H1 (cell line): ENCODE measurements around the gene CAMK2A. TPM values are rescaled to one million over a fixed set of nuclear protein-coding genes. Genes with fewer than 3 reads are reported as not detected.

Experiments
- CTCF ChIA-PET: fragments of 300-600 bp; sonication (Branson Sonifier 250); formaldehyde crosslinking; loops from one replicate; lab custom pipeline; 2021; ENCODE audit not compliant: partially characterized antibody; lab: Charles Lee
- POLR2A ChIA-PET: fragments of 300-600 bp; sonication (Branson Sonifier 250); formaldehyde crosslinking; loops from one replicate; lab custom pipeline; 2021; ENCODE audit warnings: inconsistent platforms; ENCODE audit not compliant: partially characterized antibody; lab: Charles Lee
- DNase-seq, 2 experiments: peaks; one replicate each; pipeline versions ENCODE4 v3.0.0 to v3.0.0-alpha.2; 2010 to 2022; ENCODE audit warnings: low spot score in 2 of 2, low read depth in 1 of 2, mixed read lengths in 1 of 2
- FAIRE-seq: peaks from 2 replicates; lab custom pipeline; 2011; peaks lifted over from hg19 to GRCh38; lab: Jason Lieb, UNC
- H2AFZ ChIP-seq: 2 replicates; pipeline ENCODE4 v1.8.1; 2012; ENCODE audit warnings: low read length, inconsistent platforms
- H2AK5ac ChIP-seq: 2 replicates; pipeline ENCODE4 v1.6.1; 2013; ENCODE audit warnings: low read depth, low read length
- H2BK120ac ChIP-seq: replicated peaks from 2 replicates; pipeline ENCODE3; 2013; ENCODE audit warnings: low read depth, low read length, inconsistent platforms
- H2BK12ac ChIP-seq: 2 replicates; pipeline ENCODE4 v1.6.1; 2013; ENCODE audit warnings: low read depth, low read length
- H2BK15ac ChIP-seq: 2 replicates; pipeline ENCODE4 v1.6.1; 2013; ENCODE audit warnings: low read length
- H2BK20ac ChIP-seq: 2 replicates; pipeline ENCODE4 v1.6.1; 2013; ENCODE audit warnings: low read length
- H2BK5ac ChIP-seq: 2 replicates; pipeline ENCODE4 v1.6.1; 2013; ENCODE audit warnings: low read depth, low read length
- H3K14ac ChIP-seq: 2 replicates; pipeline ENCODE4 v1.6.1; 2013; ENCODE audit warnings: inconsistent platforms; ENCODE audit not compliant: insufficient read length
- H3K18ac ChIP-seq: 2 replicates; pipeline ENCODE4 v1.6.1; 2013; ENCODE audit warnings: low read length; ENCODE audit errors: extremely low read depth
- H3K23ac ChIP-seq: 2 replicates; pipeline ENCODE4 v1.6.1; 2013; ENCODE audit warnings: inconsistent platforms; ENCODE audit not compliant: insufficient read length
- H3K23me2 ChIP-seq: 2 replicates; pipeline ENCODE4 v1.6.1; 2013; ENCODE audit warnings: low read depth, low read length
- H3K27ac ChIP-seq: 2 replicates; pipeline ENCODE4 v1.6.1; 2011; ENCODE audit warnings: low read depth, low read length, inconsistent platforms
- H3K27me3 ChIP-seq, 4 experiments: replicated peaks in 1 of 4; 1 replicate in 1 of 4; 2 replicates in 3 of 4; pipeline versions ENCODE4 v1.6.1 to v1.8.1; 2011 to 2013; ENCODE audit warnings: low read length in 3 of 4, mild to moderate bottlenecking in 3 of 4, inconsistent platforms in 2 of 4, mixed read lengths in 2 of 4, moderate library complexity in 1 of 4; ENCODE audit not compliant: control insufficient read depth in 3 of 4, insufficient read depth in 3 of 4; ENCODE audit errors: extremely low read depth in 1 of 4
- H3K36me3 ChIP-seq, 4 experiments: 2 replicates each; pipeline versions ENCODE4 v1.6.1 to v1.8.1; 2011 to 2013; ENCODE audit warnings: mild to moderate bottlenecking in 4 of 4, low read length in 3 of 4, moderate library complexity in 2 of 4, control low read depth in 1 of 4, inconsistent platforms in 1 of 4; ENCODE audit not compliant: insufficient read depth in 4 of 4, control insufficient read depth in 2 of 4
- H3K4ac ChIP-seq: replicated peaks from 2 replicates; pipeline ENCODE3; 2013; ENCODE audit warnings: low read length, low read depth, mixed read lengths, inconsistent platforms; ENCODE audit not compliant: insufficient read length
- H3K4me1 ChIP-seq, 4 experiments: replicated peaks in 1 of 4; 1 replicate in 1 of 4; 2 replicates in 3 of 4; pipeline versions ENCODE4 v1.6.1 to v1.8.1; 2011 to 2013; ENCODE audit warnings: low read length in 3 of 4, inconsistent platforms in 2 of 4, mixed read lengths in 1 of 4; ENCODE audit not compliant: insufficient read depth in 4 of 4, control insufficient read depth in 3 of 4
- H3K4me2 ChIP-seq, 2 experiments: 2 replicates each; pipeline versions ENCODE4 v1.6.1 to v1.8.1; 2011 to 2013; ENCODE audit warnings: low read depth in 2 of 2, low read length in 2 of 2, control low read depth in 1 of 2, inconsistent platforms in 1 of 2, mild to moderate bottlenecking in 1 of 2; ENCODE audit not compliant: insufficient read depth in 1 of 2
- H3K4me3 ChIP-seq, 4 experiments: fragments of 200-600, 300-600 bp in 1 of 4; sonication (generic), shearing (Covaris generic), sonication (Bioruptor Twin) in 1 of 4; 2 replicates each; pipeline versions ENCODE4 v1.5.1 to v1.8.1; 2011 to 2016; ENCODE audit warnings: low read length in 4 of 4, low read depth in 3 of 4, control low read depth in 2 of 4, inconsistent platforms in 2 of 4, mild to moderate bottlenecking in 2 of 4, mixed read lengths in 1 of 4, moderate library complexity in 1 of 4; ENCODE audit not compliant: insufficient read depth in 2 of 4; ENCODE audit errors: extremely low read depth in 1 of 4
- H3K56ac ChIP-seq: replicated peaks from 2 replicates; pipeline ENCODE3; 2013; ENCODE audit warnings: low read depth, mild to moderate bottlenecking, mixed read lengths, low read length, inconsistent platforms; ENCODE audit not compliant: insufficient read length
- H3K79me1 ChIP-seq: 2 replicates; pipeline ENCODE4 v1.6.1; 2013; ENCODE audit warnings: low read depth, low read length, control low read depth
- H3K79me2 ChIP-seq, 2 experiments: 2 replicates each; pipeline versions ENCODE4 v1.6.1 to v1.8.1; 2012 to 2013; ENCODE audit warnings: low read length in 2 of 2, mild to moderate bottlenecking in 2 of 2, inconsistent platforms in 1 of 2; ENCODE audit not compliant: insufficient read depth in 2 of 2, control insufficient read depth in 1 of 2
- H3K9ac ChIP-seq, 4 experiments: replicated peaks in 1 of 4; 1 replicate in 1 of 4; 2 replicates in 3 of 4; pipeline versions ENCODE4 v1.6.1 to v1.8.1; 2011 to 2013; ENCODE audit warnings: low read depth in 3 of 4, low read length in 3 of 4, control low read depth in 2 of 4, mild to moderate bottlenecking in 2 of 4, moderate library complexity in 2 of 4, inconsistent platforms in 1 of 4; ENCODE audit errors: extremely low read depth in 1 of 4
- H3K9me3 ChIP-seq, 2 experiments: 2 replicates each; pipeline versions ENCODE4 v1.6.1 to v1.8.1; 2012 to 2013; ENCODE audit warnings: mild to moderate bottlenecking in 2 of 2, moderate library complexity in 2 of 2, control low read depth in 1 of 2, inconsistent platforms in 1 of 2, low read depth in 1 of 2, low read length in 1 of 2, mixed read lengths in 1 of 2; ENCODE audit not compliant: insufficient read depth in 2 of 2
- H4K20me1 ChIP-seq, 2 experiments: replicated peaks in 1 of 2; 2 replicates each; pipeline versions ENCODE3 to v1.8.1; 2011 to 2013; ENCODE audit warnings: inconsistent platforms in 2 of 2, low read length in 2 of 2, mild to moderate bottlenecking in 1 of 2; ENCODE audit not compliant: insufficient read depth in 2 of 2, control insufficient read depth in 1 of 2
- H4K5ac ChIP-seq: 2 replicates; pipeline ENCODE4 v1.6.1; 2013; ENCODE audit warnings: low read length, low read depth, mixed read lengths, inconsistent platforms; ENCODE audit not compliant: insufficient read length
- H4K8ac ChIP-seq: 2 replicates; pipeline ENCODE4 v1.8.0; 2013; ENCODE audit warnings: mild to moderate bottlenecking, moderate library complexity, low read length, inconsistent platforms; ENCODE audit not compliant: insufficient read depth; ENCODE audit errors: extremely low read depth
- H4K91ac ChIP-seq: replicated peaks from 2 replicates; pipeline ENCODE3; 2013; ENCODE audit warnings: low read length, mixed read lengths, inconsistent platforms; ENCODE audit not compliant: insufficient read length
- CHD2 ChIP-seq: IDR thresholded peaks from 2 replicates; pipeline ENCODE4 v1.6.1; 2012; ENCODE audit warnings: low read length, improper control_type of control experiment
- KDM5A ChIP-seq: fragments of 200-600 bp; IDR thresholded peaks from 2 replicates; pipeline ENCODE4 v1.7.1; 2012; ENCODE audit warnings: mild to moderate bottlenecking, low read length, inconsistent platforms, mixed read lengths
- WGBS, 2 experiments: shearing (Covaris generic) in 1 of 2; methylation state at CpG; one replicate each; pipeline versions ENCODE4 v1.1.6 to v1.1.7; 2013 to 2015; ENCODE audit warnings: low lambda C conversion rate in 2 of 2, mixed read lengths in 2 of 2, inconsistent platforms in 1 of 2, low coverage in 1 of 2, missing lambda C conversion rate in 1 of 2; ENCODE audit not compliant: insufficient replicate concordance in 2 of 2, insufficient coverage in 1 of 2, insufficient read length in 1 of 2; ENCODE audit errors: extremely low coverage in 1 of 2, missing lambda C conversion rate in 1 of 2; 5-methylcytosine and 5-hydroxymethylcytosine counted together
- polyA plus RNA-seq, 7 experiments: library from polyadenylated mRNA; depleted of rRNA in 3 of 7; stranded (reverse) in 5 of 7; unstranded in 2 of 7; fragments of >200 nt in 5 of 7; fragments of 200-250 nt in 2 of 7; gene quantifications; 1 replicate in 5 of 7; 2 replicates in 1 of 7; 4 replicates in 1 of 7; pipeline versions ENCODE4 v1.2.1 to v1.2.3, GENCODE V29; 2011 to 2013; ENCODE audit warnings: missing spikeins in 2 of 7, mixed read lengths in 2 of 7
- total RNA-seq: library from RNA; stranded (reverse); fragmentation: NEBNext Ultra II Directional; extraction: Animal tissue kit (Norgen Biotek cat#: 25700); gene quantifications from 2 replicates; pipeline ENCODE4 v1.2.1, GENCODE V29; 2021

The CAMK2A gene
- total and polyA plus RNA-seq, 2 of the 8 experiments (the other 6 are each of a cell fraction or from before 2014, with no cell fraction given), result 0.20 to 0.28 TPM

- Histone ChIP-seq H3K79me1 (no peaks in the 10 kb centered on the region), H3K36me3 (no peaks in the 10 kb centered on the region), H2BK5ac (no peak overlapping the region), H3K79me2 (no peaks in the 10 kb centered on the region), H3K56ac (no peak overlapping the region), H2BK120ac (no peak overlapping the region), H3K9me3 (no peaks in the 10 kb centered on the region), H4K8ac (no peak overlapping the region), H3K9ac (no peak overlapping the region), H3K4me3 (no peak overlapping the region), H3K14ac (no peak overlapping the region), H3K4ac (no peak overlapping the region), H3K23me2 (no peaks in the 10 kb centered on the region), H2BK15ac (no peak overlapping the region), H3K23ac (no peak overlapping the region), H3K27me3 (no peaks in the 10 kb centered on the region), H2BK12ac (no peak overlapping the region), H2AFZ (no peak overlapping the region), H4K5ac (no peak overlapping the region), H3K4me2 (no peak overlapping the region), H3K18ac (no peak overlapping the region), H2BK20ac (no peak overlapping the region), H3K4me1 (peaks cover 0 to 3% (median 0%) of the 10 kb centered on the region in 4 experiments; a peak in 2 of 7 replicates), H4K20me1 (no peaks in the 10 kb centered on the region), H3K27ac (no peak overlapping the region), H4K91ac (no peak overlapping the region), H2AK5ac (no peak overlapping the region)
- ChIA-PET POLR2A (interaction anchor here (1.2 kb wide), 1 partner anchor 10 kb away, joined by 3 read pairs; no protein-coding TSS in a partner anchor), CTCF (interaction anchor here (1.0 to 2.8 kb wide), 7 partner anchors 10 to 122 kb away, joined by 3 to 7 read pairs (median 4); no protein-coding TSS in a partner anchor)
- DNase-seq, result no peak
- no peak for FAIRE-seq
- TF ChIP-seq KDM5A, result no peak
- no peak for TF ChIP-seq CHD2
- WGBS, 2 experiments, result 85% methylated on average over 5 of the region's 5 CpGs; no CpG with 5 or more reads in 1 of the 2 experiments
These were observed 20.7 kb upstream of the CAMK2A start for GRCh38 chr5:150310246-150310645.
